Kidney (tissue), 14 donors: ENCODE data around the gene RADIL. TPM values are rescaled to one million over a fixed set of nuclear protein-coding genes. Genes with fewer than 3 reads are reported as not detected.

Source experiments
- DNase-seq, 5 donors: peaks; one replicate each; pipeline ENCODE4 v3.0.0-alpha.2; 2013 to 2020
- FAIRE-seq: peaks from 2 replicates; lab custom pipeline; 2012; peaks lifted over from hg19 to GRCh38; lab: Jason Lieb, UNC
- H3K27ac ChIP-seq, 2 donors: one replicate each; pipeline ENCODE4 v1.7.0; 2013; ENCODE audit warnings: low read depth in 2 of 2, low read length in 2 of 2, inconsistent platforms in 1 of 2
- H3K27me3 ChIP-seq: one replicate; pipeline ENCODE4 v1.7.1; 2013; ENCODE audit warnings: low read length, inconsistent platforms; ENCODE audit not compliant: control insufficient read depth, insufficient read depth
- H3K36me3 ChIP-seq, 3 donors: one replicate each; pipeline versions ENCODE4 v1.7.0 to v1.7.1; 2013; ENCODE audit warnings: low read length in 3 of 3, control low read depth in 1 of 3, inconsistent platforms in 1 of 3; ENCODE audit not compliant: insufficient read depth in 3 of 3, control insufficient read depth in 2 of 3
- H3K4me1 ChIP-seq, 3 donors: one replicate each; pipeline versions ENCODE4 v1.7.0 to v1.7.1; 2013; ENCODE audit warnings: low read length in 3 of 3, inconsistent platforms in 1 of 3, low read depth in 1 of 3; ENCODE audit not compliant: control insufficient read depth in 2 of 3, insufficient read depth in 2 of 3
- H3K4me3 ChIP-seq, 3 donors: one replicate each; pipeline versions ENCODE4 v1.7.0 to v1.8.1; 2013; ENCODE audit warnings: low read length in 3 of 3, control low read depth in 1 of 3, inconsistent platforms in 1 of 3
- H3K9ac ChIP-seq, 3 donors: one replicate each; pipeline versions ENCODE4 v1.7.0 to v1.7.1; 2013; ENCODE audit warnings: low read length in 3 of 3, control low read depth in 1 of 3, inconsistent platforms in 1 of 3
- H3K9me3 ChIP-seq, 3 donors: one replicate each; pipeline versions ENCODE4 v1.7.0 to v1.7.1; 2013; ENCODE audit warnings: low read length in 3 of 3, control low read depth in 1 of 3, inconsistent platforms in 1 of 3; ENCODE audit not compliant: control insufficient read depth in 2 of 3, insufficient read depth in 1 of 3
- CTCF ChIP-seq: IDR thresholded peaks from 3 replicates; pipeline ENCODE4 v1.5.1; 2012; ENCODE audit warnings: mild to moderate bottlenecking, moderate library complexity, borderline replicate concordance; ENCODE audit not compliant: insufficient read depth; ENCODE audit errors: extremely low read depth
- intact Hi-C: fragments of 100-400 bp; cut with DNase I; formaldehyde crosslinking; loops from one replicate; pipeline ENCODE4 v1.11.1; 2022
- polyA plus RNA-seq: library from polyadenylated mRNA; stranded (reverse); fragments of 350-450 nt; fragmentation: Illumina TruSeq; extraction: RNeasy Lipid Tissue Mini Kit (QIAGEN cat#74804); gene quantifications from one replicate; pipeline ENCODE4 v1.2.3, GENCODE V29; 2014; ENCODE audit warnings: low read depth, low replicate concordance; ENCODE audit not compliant: insufficient read depth
- total RNA-seq: library from RNA; stranded (reverse); fragmentation: NEBNext Ultra II Directional; extraction: Animal tissue kit (Norgen Biotek cat#: 25700); gene quantifications from one replicate; pipeline ENCODE4 v1.2.1, GENCODE V29; 2021
- donor health status: control.
- donor health status: control.
- donor health status: control.
- donor health status: control.
- donor health status: control.
- donor health status: DM: yes; HTN: yes; CAD: no.
- donor health status: Normal renal cell carcinoma (clear cell type).

Gene RADIL
- total and polyA plus RNA-seq, 2 donors from 2014 or later, result 1.0 to 1.7 TPM

- FAIRE-seq, result no peak
- TF ChIP-seq CTCF, result no peak
- no peak for DNase-seq
- Histone ChIP-seq H3K9ac (no peak overlapping the region), H3K4me3 (no peak overlapping the region), H3K27ac (no peak overlapping the region), H3K9me3 (no peaks in the 10 kb centered on the region), H3K27me3 (no peaks in the 10 kb centered on the region), H3K36me3 (peaks cover 0 to 23% (median 11%) of the 10 kb centered on the region in 3 donors), H3K4me1 (no peaks in the 10 kb centered on the region)
- intact Hi-C loops, result loop anchor here (10.0 kb wide), 1 partner anchor 299 kb away; no protein-coding TSS in a partner anchor
Observed at GRCh38 chr7:4786015-4786414, 97.5 kb downstream of the RADIL start.

GRCh38 chr7:4785371-4785770, 98.1 kb downstream of the RADIL start:
- H3K4me3 ChIP-seq, result no peak overlapping the region
- H3K27ac ChIP-seq, result no peak overlapping the region
- no peaks in the 10 kb centered on the region for H3K4me1 ChIP-seq
- H3K9ac ChIP-seq, result no peak overlapping the region
- TF ChIP-seq CTCF, result no peak
- H3K9me3 ChIP-seq, result no peaks in the 10 kb centered on the region
- H3K36me3 ChIP-seq, result peaks cover 0 to 26% (median 8%) of the 10 kb centered on the region in 3 donors
- no peaks in the 10 kb centered on the region for H3K27me3 ChIP-seq
- intact Hi-C loops, result loop anchor here (10.0 kb wide), 1 partner anchor 299 kb away; no protein-coding TSS in a partner anchor
- DNase-seq (no peak), FAIRE-seq (no peak)

GRCh38 chr7:4784799-4785198, 98.7 kb downstream of the RADIL start:
- Histone ChIP-seq H3K4me3 (no peak overlapping the region), H3K36me3 (peaks cover 0 to 22% (median 8%) of the 10 kb centered on the region in 3 donors), H3K9me3 (no peaks in the 10 kb centered on the region), H3K27ac (no peak overlapping the region), H3K27me3 (no peaks in the 10 kb centered on the region), H3K4me1 (no peaks in the 10 kb centered on the region), H3K9ac (no peak overlapping the region)
- no peak for FAIRE-seq
- intact Hi-C loops, result loop anchor here (10.0 kb wide), 1 partner anchor 300 kb away; no protein-coding TSS in a partner anchor
- TF ChIP-seq CTCF, result no peak
- DNase-seq, result no peak
